Activated CD8-positive, alpha-beta memory T cell treated with anti-CD3 and anti-CD28 coated beads, Interleukin-2, amount 50 U/mL, for 4 hours (primary cell): ENCODE data around the gene LSS.
"Not testable (repeated sequence)": the region's sequence is repeated elsewhere in the genome, so short reads cannot be mapped to it uniquely, and the experiment has no call there.

Source experiments
- DNase-seq: peaks from one replicate; pipeline ENCODE4 v3.0.0-alpha.2; 2020

LSS gene

DNA sequence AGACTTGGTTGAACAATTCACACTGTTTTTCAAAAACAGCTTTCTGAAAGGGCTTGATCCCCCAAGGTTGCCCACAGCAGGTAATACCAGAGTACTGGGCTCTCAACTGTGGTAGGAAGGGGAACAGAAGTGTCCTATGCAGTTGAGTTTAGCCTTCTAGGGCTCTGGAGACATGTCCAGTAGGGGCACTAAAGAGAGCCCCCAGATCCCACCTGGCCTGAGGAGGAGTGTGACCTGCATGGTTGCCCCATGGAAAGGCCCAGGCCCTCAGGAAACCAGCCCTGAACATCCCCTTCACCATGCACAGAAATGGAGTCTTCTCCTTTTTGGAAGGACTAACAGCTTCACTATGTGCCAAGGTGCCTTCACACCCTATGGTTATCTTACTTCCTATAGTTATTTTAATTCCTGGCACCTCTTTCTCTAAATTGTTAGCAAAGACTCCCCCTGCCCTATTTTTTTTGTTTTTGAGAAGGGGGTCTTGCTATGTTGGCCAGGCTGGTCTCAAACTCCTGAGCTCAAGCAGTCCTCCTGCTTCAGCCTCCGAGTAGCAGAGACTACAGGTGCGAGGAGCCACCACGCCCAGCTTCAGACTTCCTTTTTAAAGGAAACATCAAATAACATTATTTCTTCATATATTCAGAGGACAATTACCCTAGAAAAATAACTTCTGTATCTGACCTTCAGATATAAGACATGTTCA lies 16.8 kb upstream of the LSS start:
- DNase-seq: no peak

- DNase-seq: no peak
These were observed 16.0 kb upstream of the LSS start for GRCh38 chr21:46244602-46245001.

DNA sequence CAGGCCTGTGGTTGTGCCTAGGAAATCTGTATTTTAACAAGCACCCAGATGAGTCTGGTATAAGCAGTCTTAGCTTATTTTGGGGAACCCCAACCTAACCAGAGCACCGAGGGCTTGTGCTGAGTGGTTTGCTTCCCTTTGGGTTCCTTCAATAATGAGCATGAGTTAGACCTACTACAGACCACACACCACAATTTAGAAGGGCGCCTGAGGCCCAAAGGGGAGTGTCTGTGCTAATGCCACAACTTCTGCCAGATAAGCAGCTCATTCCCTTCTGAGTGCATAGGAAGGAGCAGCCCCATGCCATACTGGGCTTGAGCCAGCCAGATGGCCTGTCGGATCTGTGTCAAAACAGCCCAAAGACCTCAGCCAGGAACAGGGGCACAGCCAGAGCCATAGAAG lies 15.4 kb upstream of the LSS start:
- no peak for DNase-seq

DNA sequence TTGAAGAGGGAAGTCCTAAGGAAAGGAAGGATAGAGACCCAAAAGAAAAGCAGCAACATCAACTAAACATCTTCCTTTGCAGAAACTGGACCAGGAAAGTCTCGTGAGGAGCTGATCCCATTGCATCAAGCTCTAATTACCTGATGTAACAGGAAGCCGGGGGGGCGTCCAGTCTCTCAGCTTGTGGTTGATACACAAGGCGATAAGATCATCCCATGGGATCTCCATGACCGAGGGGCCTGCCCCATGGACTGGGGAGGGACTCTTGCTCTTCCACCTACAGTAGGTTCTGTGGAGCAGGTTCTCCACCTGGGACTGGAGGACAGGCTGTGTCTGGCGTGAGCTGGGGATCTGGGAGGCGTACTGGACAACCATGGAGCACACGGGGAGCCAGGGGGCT lies 14.8 kb upstream of the LSS start:
- DNase-seq: no peak

- DNase-seq: not testable (repeated sequence)
These were observed 13.0 kb upstream of the LSS start for GRCh38 chr21:46241577-46241976.

DNA sequence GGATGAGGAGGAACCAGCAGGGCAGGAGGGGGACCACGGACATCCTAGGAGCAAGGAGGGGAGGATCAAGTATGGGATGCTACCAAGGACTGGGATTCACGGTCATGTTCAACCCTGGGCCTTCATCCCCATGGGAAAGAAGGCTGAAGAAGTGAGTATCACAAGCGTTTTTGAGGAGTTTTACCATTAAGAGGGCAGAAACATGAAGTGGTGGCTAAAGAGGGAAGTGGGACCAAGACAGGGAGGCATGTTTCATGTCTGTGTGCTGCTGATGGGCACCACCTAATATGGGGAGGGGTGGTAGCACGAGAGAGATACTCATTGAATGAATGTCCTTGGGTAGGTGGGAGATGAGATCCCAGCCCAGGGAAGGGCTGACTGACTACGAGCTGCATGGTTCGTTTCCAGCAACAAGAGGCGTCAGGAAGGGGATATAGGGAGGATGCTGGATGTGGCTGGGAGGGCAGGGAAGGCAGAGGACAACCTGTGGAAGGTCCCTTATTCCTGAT lies 11.3 kb upstream of the LSS start:
- DNase-seq: no peak

DNA sequence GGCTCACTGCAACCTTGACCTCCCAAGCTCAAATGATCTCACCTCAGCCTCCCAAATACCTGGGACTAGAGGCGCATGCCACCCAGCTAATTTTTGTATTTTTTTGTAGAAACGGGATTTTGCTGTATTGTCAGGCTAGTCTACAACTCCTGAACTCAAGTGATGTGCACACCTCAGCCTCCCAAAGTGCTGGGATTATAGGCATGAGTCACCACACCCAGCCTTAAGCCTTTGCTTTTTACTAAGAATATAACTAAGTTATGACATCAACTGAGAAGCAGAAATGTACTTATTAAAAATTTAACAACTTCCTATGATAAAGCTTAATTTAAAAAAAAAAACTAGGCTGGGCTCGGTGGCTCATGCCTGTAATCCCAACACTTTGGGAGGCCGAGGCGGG lies 8.9 kb upstream of the LSS start:
- DNase-seq: no peak

DNA sequence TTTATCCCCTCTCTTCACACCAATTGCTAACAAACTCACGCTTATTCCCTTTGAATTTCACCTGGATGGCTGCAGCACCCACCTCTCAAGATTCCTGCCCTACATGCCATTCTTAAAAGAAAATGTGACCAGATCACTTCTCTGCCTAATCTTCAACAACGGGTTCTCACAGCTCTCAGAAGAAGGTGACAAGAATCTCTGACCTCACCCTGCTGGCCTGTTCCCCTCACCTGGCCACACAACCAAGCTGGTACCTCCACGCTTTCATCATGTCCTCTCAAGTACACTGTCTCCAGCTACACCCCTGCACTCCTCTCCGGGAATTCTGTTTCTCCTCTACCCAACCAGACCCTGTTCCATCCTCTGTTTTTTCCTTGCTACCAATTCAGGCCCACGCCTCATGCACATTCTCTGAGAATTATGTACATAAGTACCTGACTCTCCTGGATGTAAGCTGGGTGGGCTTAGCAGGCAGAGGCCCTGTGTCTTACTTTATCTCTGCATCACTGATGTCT lies 5.9 kb upstream of the LSS start:
- DNase-seq: no peak

DNA sequence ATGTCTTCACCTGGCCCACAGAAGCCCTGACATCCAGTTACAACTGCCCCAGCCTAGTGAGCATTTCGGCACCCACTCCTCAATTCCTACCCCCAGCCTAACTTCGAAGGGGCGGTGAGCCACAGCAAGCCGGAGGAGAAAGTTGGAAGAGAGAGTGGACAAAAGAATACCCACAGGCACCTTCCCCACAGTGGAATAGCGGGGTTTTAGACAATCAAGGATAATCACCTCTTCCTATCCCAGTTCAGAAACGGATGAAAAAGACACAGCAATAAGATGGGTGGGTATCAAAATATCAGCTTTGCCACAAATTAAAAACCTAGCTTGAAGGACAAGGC lies 1.3 kb upstream of the LSS start:
- DNase-seq: no peak

- DNase-seq: no peak
These were observed 754 bp upstream of the LSS start for GRCh38 chr21:46229133-46229922.

DNA sequence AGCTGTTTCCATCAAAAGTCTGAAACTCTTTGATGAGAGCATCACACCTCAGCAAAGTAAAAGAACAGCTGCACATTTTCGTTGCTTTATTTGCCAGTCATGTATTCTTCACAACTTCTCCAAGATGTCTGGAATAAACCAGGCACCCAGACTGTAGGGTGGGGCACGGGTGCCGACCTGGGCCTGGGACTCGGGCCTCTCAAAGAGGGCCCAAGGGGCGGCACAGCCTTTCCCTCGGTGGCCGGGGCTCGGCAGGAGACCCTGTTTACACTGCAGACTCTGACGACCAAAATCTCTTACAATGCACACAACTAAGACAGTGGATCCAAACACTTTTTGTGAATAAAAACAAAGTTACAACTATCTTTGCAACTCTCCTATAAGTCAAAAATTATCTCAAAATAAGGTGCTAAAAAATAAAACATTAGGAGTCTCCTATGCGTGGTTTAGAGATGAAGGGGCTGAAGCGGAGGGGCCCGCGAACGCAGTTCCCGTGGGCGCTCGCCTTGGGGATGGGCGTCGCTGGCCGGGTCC lies 696 bp downstream of the LSS start:
- no peak for DNase-seq

- DNase-seq: no peak
These were observed 1.5 kb downstream of the LSS start for GRCh38 chr21:46226920-46227599.

GRCh38 chr21:46226146-46226545 lies 2.4 kb downstream of the LSS start:
- no peak for DNase-seq

GRCh38 chr21:46223661-46224060 lies 4.9 kb downstream of the LSS start:
- DNase-seq: not testable (repeated sequence)

DNA sequence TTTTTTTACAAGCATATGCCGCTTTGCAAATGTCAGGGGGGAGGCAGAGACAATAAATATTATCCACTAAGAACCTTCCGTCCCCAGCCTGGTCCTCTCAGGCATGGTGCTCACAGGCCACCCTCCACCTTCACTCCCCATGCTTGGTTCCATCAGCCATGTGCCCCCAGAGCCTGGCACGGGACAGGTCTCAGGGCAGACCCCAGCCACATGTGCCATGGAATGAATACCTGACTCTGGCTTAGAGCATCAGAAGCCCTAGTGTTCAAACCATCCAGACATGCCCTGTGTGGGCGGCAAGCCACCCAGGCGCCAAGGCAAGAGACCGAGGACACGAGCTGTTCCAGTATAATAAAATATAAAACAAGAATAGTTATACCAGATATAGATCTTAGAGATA lies 5.4 kb downstream of the LSS start:
- DNase-seq: no peak

DNA sequence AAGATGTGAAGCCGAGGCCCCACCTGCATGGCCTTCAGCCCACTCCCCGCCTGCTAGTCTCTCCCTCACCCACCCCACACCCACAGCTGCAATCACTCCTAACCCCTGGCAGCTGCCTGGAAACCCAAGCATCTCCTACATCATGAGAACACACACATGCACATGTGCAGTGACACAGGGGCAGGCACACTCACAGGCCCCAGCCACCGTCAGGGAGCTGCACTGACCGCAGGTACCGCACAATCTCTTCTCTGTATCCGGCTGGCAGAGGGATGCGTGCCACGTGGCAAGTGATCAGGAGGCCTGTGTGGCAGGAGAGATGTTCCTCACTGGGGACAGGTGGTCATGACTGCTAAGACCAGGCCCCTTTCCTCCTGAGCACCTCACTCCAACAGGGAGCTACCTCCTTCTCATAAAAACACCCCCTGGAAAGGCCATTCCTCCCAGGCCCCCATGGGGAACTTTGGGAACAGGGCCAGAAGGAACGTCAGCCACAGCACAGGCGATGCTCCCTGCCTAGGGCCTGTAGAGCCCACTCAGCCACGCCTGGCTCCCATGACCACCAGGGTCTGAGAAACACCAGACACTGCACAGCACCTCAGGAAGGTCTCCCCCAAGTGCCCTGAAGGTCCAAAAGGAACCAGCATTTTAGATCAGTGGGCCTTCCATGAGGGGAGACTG lies 6.0 kb downstream of the LSS start:
- no peak for DNase-seq

DNA sequence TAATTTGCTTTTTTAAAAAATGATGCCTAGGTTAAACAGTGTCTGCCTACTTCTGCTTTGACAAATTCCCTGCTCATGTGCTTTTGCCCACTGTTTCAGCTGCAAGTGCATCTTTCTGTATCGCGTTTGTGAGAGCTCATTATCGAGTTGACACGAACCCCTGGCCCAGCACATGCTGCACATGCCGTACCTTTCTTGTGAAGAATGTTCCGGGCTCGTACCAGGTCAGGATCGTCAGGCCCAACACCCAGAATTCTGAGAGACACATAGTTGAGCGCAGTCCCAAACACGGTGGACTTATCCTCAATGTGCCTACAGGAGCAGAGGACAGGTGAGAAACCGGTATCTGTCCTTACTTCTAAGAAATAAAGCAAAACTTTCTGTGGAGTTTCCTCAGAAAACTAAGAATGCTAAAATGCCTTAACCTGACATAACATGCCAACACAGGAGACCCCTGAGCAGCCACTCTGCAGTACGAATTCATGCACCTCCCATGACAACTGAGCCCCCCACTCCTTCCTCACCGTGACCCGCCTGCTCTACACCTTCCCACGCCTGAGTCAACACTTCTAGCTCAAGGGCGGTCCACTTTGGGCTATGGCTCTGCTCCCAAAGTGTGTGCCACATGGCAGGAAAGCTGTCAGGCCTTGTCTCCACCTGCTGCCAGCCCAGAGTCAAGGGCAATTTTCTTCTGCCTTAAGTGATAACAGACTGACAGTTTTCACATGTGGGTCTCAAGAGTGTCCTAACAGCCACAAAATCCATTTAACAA lies 6.7 kb downstream of the LSS start:
- no peak for DNase-seq

DNA sequence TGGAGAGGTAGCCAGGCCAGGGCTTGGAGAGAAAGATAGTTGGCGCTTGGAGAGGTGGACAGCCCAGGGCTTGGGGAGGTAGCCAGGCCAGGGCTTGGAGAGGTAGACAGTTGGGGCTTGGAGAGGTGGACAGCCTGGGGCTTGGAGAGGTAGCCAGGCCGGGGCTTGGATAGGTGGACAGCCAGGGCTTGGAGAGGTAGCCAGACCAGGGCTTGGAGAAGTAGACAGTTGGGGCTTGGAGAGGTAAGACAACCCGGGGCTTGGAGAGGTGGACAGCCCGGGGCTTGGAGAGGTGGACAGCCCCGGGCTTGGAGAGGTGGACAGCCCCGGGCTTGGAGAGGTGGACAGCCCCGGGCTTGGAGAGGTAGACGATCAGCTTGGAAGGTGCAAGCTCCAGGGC lies 7.7 kb downstream of the LSS start:
- no peak for DNase-seq

DNA sequence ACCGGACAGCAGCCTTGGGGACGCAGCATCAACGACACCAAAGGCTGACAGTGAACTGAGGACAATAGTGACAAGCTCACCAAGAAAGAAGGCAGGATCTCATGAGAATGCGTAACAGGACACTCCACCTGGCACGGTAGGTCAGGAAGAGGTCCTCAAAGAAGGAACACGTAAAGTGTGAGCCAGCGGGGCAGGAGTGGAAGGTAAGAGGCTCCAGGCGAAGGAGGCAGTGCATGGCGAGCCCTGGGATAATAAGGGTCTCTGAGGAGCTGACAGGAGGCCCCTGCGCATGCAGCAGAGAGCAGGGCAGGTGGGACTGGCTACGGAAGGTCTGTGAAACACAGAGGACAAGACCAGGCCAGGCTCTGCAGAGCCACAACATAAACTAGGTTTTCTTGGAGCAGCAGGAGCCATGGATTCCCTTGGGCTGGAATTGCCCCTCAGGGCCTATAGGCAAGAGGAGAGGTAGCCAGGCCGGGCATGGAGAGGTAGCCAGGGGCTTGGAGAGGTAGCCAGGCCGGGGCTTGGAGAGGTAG lies 8.2 kb downstream of the LSS start:
- no peak for DNase-seq

DNA sequence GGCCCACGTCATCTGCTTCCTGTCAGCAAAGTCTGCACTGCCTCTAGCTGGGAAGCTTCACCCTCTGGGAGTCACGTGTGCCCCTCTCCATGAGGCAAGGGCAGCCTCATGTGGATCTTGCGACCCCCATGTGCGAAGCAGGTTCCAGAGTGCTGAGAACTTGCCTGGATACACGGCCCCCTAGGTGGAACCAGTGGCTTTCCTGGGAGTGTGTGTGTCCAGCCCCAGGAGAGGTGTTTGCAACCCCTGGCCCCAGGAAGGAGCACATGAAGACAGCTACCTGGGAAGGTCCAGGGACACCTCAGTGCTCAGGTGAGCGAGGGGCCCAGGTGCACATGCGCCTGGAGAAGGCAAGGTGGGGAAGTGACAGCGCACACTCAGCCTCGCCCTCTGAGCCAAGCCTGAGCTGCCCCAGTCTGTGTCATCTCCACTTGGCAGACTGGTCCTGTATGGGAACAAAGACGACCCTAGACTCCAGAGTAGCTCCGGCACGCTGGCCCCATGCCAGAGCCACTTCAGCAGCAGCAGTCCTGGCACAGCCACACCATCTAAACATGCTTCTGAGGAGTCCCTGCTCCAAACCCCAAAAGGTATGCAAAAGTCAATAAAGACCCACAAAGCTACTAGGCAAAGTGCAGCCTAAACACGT lies 8.9 kb downstream of the LSS start:
- no peak for DNase-seq

DNA sequence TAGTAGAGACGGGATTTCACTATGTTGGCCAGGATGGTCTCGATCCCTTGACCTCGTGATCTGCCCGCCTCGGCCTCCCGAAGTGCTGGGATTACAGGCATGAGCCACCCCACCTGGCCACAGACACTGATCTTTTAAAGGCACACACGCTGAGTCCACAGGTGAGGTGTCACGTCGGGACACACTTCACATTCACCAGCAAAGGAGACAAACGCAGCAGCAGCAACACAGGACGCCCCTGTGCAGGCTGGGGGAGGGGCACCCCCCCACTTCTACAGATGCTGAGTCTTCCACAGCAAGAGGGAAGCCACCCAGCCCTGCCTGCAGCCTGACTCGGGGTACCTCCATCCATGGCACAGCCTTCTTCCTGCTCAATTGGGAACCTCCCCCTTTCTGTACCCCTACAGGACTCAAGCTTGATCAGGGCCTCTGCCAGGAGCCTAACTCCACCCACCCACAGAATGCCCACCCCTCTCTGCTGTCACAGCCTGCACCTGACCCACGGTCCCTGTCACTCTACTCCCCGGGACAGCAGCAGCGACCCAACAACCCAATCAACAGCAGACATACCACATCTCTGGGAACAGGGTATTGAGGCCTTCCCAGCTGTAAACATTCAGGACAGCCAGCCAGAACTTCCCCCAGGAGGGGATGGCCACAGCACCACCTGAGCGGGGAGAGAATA lies 9.5 kb downstream of the LSS start:
- DNase-seq: no peak
